Measurements from ENCODE around the gene GNG14. TPM values are rescaled to one million over a fixed set of nuclear protein-coding genes. Genes with fewer than 3 reads are reported as not detected.
A peak's percentile ranks its signal among the peaks of the same experiment; 100 is the strongest.

The GNG14 gene
- total and polyA plus RNA-seq, 2 of the 13 experiments (the other 11 are each of a cell fraction or from before 2014, with no cell fraction given): not detected

DNA sequence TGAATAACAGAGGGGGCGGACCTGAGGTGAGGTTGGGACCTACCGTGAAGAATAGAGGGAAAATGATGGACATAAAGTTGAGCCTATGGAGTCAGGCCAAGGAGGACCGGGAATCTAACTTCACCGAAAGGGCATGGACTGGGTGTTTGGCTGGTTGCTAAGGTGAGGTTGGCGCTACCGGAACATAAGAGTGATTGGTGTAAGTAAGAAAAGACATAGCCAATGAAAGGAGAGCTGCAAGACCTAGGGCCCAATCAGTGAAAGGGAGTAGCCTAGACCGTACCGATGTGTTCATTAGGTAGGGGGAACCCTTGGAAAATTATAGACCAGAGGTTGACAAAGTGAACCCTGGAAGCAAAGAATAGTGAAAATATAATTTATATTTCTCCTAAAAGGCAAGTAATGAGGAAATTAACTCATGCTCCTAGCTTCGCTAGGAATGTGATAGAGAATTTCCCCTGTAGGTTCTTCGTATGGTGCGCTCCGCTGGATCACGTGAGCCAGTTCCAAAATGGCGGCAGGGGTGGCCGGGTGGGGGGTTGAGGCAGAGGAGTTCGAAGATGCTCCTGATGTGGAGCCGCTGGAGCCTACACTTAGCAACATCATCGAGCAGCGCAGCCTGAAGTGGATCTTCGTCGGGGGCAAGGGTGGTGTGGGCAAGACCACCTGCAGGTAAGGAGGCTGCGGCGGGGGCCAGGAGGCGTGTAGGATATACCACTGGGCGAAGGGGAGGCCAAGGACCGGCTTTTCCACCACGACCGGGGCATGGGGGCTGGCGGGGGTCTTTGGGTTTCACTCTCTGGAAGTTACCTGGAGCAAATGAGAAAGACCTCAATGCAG is 49.4 kb downstream of the GNG14 start, which contains the start of gene GET3 (continued):
- TF ChIP-seq, protein P1, sequence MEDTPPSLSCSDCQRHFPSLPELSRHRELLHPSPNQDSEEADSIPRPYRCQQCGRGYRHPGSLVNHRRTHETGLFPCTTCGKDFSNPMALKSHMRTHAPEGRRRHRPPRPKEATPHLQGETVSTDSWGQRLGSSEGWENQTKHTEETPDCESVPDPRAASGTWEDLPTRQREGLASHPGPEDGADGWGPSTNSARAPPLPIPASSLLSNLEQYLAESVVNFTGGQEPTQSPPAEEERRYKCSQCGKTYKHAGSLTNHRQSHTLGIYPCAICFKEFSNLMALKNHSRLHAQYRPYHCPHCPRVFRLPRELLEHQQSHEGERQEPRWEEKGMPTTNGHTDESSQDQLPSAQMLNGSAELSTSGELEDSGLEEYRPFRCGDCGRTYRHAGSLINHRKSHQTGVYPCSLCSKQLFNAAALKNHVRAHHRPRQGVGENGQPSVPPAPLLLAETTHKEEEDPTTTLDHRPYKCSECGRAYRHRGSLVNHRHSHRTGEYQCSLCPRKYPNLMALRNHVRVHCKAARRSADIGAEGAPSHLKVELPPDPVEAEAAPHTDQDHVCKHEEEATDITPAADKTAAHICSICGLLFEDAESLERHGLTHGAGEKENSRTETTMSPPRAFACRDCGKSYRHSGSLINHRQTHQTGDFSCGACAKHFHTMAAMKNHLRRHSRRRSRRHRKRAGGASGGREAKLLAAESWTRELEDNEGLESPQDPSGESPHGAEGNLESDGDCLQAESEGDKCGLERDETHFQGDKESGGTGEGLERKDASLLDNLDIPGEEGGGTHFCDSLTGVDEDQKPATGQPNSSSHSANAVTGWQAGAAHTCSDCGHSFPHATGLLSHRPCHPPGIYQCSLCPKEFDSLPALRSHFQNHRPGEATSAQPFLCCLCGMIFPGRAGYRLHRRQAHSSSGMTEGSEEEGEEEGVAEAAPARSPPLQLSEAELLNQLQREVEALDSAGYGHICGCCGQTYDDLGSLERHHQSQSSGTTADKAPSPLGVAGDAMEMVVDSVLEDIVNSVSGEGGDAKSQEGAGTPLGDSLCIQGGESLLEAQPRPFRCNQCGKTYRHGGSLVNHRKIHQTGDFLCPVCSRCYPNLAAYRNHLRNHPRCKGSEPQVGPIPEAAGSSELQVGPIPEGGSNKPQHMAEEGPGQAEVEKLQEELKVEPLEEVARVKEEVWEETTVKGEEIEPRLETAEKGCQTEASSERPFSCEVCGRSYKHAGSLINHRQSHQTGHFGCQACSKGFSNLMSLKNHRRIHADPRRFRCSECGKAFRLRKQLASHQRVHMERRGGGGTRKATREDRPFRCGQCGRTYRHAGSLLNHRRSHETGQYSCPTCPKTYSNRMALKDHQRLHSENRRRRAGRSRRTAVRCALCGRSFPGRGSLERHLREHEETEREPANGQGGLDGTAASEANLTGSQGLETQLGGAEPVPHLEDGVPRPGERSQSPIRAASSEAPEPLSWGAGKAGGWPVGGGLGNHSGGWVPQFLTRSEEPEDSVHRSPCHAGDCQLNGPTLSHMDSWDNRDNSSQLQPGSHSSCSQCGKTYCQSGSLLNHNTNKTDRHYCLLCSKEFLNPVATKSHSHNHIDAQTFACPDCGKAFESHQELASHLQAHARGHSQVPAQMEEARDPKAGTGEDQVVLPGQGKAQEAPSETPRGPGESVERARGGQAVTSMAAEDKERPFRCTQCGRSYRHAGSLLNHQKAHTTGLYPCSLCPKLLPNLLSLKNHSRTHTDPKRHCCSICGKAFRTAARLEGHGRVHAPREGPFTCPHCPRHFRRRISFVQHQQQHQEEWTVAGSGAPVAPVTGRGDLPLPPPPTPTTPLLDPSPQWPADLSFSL (CRISPR knock-in tag; IDR thresholded peaks at IDR 0.05): no peak
- TF ChIP-seq, protein P2, sequence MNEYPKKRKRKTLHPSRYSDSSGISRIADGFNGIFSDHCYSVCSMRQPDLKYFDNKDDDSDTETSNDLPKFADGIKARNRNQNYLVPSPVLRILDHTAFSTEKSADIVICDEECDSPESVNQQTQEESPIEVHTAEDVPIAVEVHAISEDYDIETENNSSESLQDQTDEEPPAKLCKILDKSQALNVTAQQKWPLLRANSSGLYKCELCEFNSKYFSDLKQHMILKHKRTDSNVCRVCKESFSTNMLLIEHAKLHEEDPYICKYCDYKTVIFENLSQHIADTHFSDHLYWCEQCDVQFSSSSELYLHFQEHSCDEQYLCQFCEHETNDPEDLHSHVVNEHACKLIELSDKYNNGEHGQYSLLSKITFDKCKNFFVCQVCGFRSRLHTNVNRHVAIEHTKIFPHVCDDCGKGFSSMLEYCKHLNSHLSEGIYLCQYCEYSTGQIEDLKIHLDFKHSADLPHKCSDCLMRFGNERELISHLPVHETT (CRISPR knock-in tag; conservative IDR thresholded peaks at IDR 0.05): no peak
- TF ChIP-seq, protein P3, sequence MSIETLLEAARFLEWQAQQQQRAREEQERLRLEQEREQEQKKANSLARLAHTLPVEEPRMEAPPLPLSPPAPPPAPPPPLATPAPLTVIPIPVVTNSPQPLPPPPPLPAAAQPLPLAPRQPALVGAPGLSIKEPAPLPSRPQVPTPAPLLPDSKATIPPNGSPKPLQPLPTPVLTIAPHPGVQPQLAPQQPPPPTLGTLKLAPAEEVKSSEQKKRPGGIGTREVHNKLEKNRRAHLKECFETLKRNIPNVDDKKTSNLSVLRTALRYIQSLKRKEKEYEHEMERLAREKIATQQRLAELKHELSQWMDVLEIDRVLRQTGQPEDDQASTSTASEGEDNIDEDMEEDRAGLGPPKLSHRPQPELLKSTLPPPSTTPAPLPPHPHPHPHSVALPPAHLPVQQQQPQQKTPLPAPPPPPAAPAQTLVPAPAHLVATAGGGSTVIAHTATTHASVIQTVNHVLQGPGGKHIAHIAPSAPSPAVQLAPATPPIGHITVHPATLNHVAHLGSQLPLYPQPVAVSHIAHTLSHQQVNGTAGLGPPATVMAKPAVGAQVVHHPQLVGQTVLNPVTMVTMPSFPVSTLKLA (IDR thresholded peaks at IDR 0.05): peak; percentile 36; the same call in 1 of the 2 replicates
- TF ChIP-seq ZKSCAN1 (IDR thresholded peaks at IDR 0.05; ENCODE audit: low read length) (no peak), MTF2 (CRISPR knock-in tag; IDR thresholded peaks at IDR 0.05; ENCODE audit: borderline replicate concordance) (no peak), ZNF44 (CRISPR knock-in tag; IDR thresholded peaks at IDR 0.05) (no peak), RAD51 (IDR thresholded peaks at IDR 0.05; ENCODE audit: borderline replicate concordance) (peak; percentile 86), JUND (CRISPR knock-in tag; IDR thresholded peaks at IDR 0.05) (no peak), ZFAT (CRISPR knock-in tag; conservative IDR thresholded peaks at IDR 0.05) (no peak), ZNF772 (CRISPR knock-in tag; IDR thresholded peaks at IDR 0.05) (no peak), HES4 (CRISPR knock-in tag; IDR thresholded peaks at IDR 0.05; ENCODE audit: borderline replicate concordance) (no peak), RBAK (CRISPR knock-in tag; IDR thresholded peaks at IDR 0.05) (no peak), CSRNP1 (CRISPR knock-in tag; IDR thresholded peaks at IDR 0.05) (peak; percentile 32; the same call in 1 of the 2 replicates), TCF7L2 (IDR thresholded peaks at IDR 0.05; ENCODE audit: low read depth, low read length) (no peak), ZNF776 (CRISPR knock-in tag; IDR thresholded peaks at IDR 0.05) (no peak)
- TF ChIP-seq, protein P4, sequence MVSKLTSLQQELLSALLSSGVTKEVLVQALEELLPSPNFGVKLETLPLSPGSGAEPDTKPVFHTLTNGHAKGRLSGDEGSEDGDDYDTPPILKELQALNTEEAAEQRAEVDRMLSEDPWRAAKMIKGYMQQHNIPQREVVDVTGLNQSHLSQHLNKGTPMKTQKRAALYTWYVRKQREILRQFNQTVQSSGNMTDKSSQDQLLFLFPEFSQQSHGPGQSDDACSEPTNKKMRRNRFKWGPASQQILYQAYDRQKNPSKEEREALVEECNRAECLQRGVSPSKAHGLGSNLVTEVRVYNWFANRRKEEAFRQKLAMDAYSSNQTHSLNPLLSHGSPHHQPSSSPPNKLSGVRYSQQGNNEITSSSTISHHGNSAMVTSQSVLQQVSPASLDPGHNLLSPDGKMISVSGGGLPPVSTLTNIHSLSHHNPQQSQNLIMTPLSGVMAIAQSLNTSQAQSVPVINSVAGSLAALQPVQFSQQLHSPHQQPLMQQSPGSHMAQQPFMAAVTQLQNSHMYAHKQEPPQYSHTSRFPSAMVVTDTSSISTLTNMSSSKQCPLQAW (CRISPR knock-in tag; IDR thresholded peaks at IDR 0.05): peak; percentile 70
